SK-N-DZ (cell line): Measurements from ENCODE around the gene GIGYF1.

Experiments used
- DNase-seq: peaks from one replicate; pipeline ENCODE4 v3.0.0-alpha.2; 2015; ENCODE audit warnings: low spot score

The GIGYF1 gene

DNA sequence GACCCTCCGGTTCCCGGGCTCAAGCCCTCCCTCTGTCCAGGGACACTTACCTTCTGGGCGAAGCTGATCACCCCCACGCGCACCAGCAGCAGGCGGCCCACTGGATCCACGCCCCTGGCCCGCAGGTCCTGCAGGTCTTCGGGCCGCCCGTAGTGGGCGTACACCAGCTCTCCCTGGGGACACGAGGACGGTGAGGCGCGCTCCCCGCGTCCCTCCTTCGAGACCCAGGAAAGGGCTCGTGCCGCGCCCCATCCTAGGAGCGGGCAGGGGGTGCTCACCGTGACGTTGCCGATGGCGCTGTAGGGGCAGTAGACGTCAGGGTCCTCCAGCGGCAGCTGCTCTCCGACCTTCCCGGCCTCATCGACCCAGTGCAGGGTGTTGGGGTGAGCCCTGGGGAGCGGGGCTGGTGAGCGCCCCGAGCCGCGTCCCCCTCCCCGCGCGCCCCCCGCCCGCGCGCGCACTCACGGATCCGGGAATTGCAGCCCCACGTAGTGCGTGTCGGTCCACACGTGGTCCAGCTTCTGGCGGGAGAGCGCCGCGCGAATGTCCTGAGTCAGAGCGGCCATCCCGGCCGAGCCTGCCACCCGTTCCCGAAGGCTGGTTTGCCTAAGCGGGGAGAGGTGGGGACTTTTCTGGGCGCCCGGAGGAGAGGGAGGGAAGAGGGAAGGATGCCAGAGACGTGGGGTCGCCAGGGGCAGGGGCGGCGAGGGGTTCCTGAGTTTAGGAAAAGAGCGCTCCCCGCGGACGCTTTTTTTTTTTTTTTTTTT lies 60.9 kb downstream of the GIGYF1 start:
- DNase-seq, result peak; percentile 55

DNA sequence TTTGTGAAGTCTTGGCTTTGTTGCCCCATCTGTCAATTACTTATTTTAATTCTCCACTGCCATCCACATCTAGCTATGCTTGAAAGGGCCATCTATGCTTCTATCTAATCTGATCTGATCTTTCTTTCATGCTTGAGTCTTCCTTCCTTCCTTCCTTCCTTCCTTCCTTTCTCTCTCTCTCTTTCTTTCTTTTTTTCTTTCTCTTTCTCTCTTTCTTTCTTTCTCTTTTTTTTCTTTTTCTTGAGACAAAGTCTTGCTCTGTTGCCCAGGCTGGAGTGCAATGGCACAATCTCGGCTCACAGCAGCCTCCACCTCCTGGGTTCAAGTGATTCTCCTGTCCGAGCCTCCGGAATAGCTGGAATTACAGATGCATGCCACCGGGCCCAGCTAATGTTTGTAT lies 64.0 kb downstream of the GIGYF1 start:
- no peak for DNase-seq
